Breast epithelium (tissue), 3 donors: ENCODE data around the gene KRT79.

Experiments used
- POLR2A ChIP-seq: fragments of 450-650 bp; IDR thresholded peaks from one replicate; pipeline ENCODE4 v1.6.1; 2016; ENCODE audit warnings: antibody characterized with exemption, mild to moderate bottlenecking, moderate library complexity
- TF ChIP-seq, protein P1 (sequence below), 3 donors: fragments of 450-650 bp; IDR thresholded peaks; one replicate each; pipeline ENCODE4 v1.5.1; 2016 to 2017; ENCODE audit warnings: antibody characterized with exemption in 3 of 3, mild to moderate bottlenecking in 3 of 3, moderate library complexity in 3 of 3

DNA sequence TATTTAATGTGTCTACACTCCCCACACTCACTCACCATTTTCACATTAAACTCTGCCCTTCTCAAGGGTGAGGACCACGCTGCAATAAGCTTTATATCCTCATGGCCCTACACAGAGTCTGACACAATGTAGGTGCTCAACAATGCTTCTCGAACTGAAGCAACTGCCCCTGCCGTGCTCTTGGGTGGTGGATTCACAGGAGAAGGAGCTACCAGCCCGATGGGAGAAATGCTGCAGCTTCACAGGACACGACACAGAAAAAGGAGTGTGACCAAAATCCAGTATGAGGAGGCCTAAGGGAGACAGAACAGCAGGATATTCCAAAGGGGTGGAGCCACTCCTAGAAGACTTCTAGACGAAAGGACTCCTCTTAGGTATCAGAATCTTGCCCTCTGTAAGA, 31.7 kb downstream of the KRT79 start:
- TF ChIP-seq, protein P1, sequence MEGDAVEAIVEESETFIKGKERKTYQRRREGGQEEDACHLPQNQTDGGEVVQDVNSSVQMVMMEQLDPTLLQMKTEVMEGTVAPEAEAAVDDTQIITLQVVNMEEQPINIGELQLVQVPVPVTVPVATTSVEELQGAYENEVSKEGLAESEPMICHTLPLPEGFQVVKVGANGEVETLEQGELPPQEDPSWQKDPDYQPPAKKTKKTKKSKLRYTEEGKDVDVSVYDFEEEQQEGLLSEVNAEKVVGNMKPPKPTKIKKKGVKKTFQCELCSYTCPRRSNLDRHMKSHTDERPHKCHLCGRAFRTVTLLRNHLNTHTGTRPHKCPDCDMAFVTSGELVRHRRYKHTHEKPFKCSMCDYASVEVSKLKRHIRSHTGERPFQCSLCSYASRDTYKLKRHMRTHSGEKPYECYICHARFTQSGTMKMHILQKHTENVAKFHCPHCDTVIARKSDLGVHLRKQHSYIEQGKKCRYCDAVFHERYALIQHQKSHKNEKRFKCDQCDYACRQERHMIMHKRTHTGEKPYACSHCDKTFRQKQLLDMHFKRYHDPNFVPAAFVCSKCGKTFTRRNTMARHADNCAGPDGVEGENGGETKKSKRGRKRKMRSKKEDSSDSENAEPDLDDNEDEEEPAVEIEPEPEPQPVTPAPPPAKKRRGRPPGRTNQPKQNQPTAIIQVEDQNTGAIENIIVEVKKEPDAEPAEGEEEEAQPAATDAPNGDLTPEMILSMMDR (IDR thresholded peaks at IDR 0.05), result no peak
- TF ChIP-seq POLR2A, result no peak
